Posterior cingulate gyrus (tissue), 11 donors: Measurements from ENCODE around the gene SDHAF4.
"Not testable (repeated sequence)": the region's sequence is repeated elsewhere in the genome, so short reads cannot be mapped to it uniquely, and the experiment has no call there.

ENCODE experiments used
- DNase-seq, 10 donors: peaks; one replicate each; pipeline versions ENCODE4 v3.0.0 to v3.0.0-alpha.2; 2020 to 2021; ENCODE audit warnings: mixed read lengths in 3 of 10
- intact Hi-C: fragments of 100-400 bp; cut with DNase I; formaldehyde crosslinking; loops from one replicate; pipeline ENCODE4 v1.15.1; 2023

Gene SDHAF4

DNA sequence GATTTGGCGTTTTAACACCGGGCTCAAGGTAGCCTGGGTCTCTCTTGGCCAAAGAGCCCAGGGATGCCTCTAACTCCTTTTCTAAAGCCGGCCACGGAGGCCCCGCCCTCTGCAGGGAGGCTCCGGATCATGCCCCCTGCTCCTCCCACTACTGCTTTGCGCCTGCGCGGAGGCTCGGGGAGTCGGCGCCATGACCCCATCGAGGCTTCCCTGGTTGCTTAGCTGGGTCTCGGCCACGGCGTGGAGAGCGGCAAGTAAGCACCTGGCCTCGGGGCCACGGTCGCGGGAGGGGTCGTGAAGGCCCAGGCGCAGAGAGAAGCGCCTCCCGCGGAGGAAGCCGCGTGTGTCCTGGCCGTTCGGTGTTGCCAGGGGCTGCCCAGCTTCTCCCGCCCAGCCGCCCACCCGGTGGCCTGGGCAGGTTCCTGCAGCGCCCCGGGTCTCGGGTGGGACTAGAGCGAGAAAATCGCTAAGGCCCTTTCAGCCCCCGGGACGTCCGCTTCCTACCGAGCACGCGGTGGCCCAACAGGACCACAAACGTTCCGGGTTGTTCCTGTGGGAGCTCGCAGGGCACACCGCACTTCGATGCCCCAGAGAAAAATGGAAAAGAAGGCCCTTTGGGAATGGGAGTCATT is at the start of gene SDHAF4:
SDHAF4 (plus strand) TSS at position 180 of the 632 bp plus-strand sequence; CDS start at position 191, 11 bp downstream.
- peak; percentile 88 to 99 (median 94) for DNase-seq
- intact Hi-C loops = loop anchor here (5.0 kb wide), 1 partner anchor 100 kb away; the partner anchor contains the start of gene SMAP1

DNA sequence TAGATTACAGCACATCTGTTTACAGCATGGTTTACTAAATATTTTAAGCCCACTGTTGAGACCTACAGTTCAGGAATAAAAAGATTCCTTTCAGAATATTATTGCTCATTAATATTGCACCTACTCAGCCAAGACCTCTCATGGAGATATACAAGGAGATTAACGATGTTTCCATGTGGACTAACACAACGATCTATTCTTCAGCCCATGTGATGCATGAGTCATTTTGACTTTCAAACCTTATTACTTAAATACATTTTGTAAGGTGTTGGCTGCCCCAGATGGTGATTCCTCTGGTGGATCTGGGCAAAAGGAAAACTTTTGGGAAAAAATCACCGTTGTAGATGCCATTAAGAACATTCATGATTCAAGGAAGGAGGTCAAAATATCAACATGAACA is 48.0 kb upstream of the SDHAF4 start:
- DNase-seq = no peak
- intact Hi-C loops = no loop called here

DNA sequence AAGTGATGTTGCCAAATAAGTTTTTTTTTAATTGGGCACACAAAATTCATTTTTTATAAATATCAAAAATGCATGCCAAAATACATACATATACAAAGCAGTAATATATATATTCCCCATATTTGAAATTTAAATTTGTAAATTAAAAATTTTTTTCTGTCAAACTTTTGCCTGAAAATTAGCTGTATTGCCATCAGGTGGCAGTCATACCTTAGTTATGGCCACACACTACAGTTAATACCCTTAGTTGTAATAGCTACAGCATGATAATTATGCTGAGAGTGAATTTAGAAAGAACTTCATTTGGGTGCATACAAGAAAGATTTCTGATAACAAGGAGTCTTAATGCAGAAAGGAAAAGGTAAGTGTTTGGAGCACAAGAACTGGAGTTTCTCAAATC is 46.2 kb upstream of the SDHAF4 start:
- intact Hi-C loops = no loop called here

DNA sequence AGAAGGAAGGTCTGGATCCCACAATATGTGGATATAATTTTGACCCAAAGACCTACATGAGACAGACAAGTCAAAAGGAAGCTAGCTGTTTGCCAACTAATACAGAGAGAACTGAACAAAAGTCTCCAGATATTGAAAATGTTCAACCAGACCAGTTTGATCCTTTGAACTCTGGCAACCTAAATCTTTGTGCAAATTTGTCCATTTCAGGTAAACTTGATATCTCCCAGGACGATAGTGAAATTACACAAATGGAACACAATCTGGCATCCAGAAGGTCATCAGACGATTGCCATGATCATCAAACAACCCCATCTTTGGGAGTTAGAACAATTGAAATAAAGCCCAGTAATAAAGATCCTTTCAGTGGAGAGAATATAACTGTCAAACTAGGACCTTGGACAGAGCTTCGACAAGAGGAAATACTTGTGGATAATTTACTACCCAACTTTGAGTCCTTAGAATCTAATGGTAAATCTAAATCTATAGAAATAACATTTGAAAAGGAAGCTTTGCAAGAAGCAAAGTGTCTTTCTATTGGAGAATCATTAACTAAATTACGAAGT is 41.9 kb upstream of the SDHAF4 start:
- DNase-seq = no peak
- intact Hi-C loops = no loop called here

More for the DNA sequence above, 46.2 kb upstream of the SDHAF4 start:
- no peak for DNase-seq

DNA sequence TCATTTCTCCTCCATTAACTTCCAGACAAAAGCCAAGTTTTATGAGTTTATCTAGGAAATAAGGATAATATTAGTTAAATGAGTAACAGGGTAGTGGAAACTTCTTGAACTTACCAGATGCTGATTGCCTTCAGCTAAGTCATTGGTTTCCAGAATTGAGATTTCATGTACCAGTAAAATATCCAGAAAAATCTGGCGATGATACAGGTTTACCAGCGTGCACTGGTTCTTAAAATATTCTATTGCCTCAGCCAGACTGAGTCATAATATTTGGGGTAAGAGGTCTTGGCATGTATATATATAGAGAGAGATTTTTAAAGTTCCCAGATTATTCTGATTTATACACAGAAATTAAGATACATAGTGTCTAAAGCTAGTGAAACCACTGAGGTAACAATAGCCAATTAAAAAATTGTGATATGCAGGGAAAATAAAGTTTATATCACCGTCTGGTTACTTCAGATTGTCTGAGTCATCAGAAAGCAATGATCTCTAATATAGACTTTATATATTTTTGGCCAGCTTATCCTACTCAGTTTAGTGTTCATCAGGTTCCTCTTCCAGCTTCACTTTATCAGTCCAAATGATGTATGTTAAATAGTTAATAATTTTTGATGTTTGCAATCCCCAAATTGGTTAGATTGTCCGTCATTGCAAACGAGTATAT is 39.5 kb upstream of the SDHAF4 start:
- intact Hi-C loops = no loop called here
- DNase-seq = no peak

DNA sequence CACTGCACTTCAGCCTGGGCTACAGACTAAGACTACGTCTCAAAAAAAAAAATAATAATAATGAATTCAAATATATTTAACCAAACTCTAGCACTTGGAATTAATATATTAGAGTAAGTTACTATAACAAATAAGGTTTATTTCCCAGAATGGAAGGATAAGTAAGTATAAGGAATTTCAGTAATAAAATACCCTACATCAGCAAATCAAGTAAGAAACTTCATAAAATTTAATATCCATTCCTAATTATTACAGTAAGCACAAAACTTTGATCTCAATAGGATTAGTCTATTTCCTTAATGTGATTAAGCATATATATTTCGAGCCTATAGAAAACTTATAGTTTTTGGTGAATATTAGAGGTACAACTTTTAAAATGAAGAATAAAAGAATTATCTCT is 36.7 kb upstream of the SDHAF4 start:
- intact Hi-C loops = no loop called here
- no peak for DNase-seq

DNA sequence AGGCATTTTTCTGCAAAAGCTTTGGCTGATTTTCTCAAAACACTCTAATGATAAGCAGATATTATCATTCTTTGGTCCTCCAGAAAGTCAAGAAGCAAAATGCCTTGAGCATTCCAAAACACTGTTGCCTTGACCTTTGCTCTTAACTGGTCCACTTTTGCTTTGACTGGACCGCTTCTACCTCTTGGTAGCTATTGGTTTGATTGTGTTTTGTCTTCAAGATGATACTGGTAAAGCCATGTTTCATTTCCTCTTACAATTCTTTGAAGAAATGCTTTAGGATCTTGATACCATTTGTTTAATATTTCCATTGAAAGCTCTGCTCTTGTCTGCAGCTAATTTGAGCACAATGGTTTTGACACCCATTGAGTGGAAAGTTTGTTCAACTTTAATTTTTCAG is 35.6 kb upstream of the SDHAF4 start:
- DNase-seq = no peak
- intact Hi-C loops = no loop called here

DNA sequence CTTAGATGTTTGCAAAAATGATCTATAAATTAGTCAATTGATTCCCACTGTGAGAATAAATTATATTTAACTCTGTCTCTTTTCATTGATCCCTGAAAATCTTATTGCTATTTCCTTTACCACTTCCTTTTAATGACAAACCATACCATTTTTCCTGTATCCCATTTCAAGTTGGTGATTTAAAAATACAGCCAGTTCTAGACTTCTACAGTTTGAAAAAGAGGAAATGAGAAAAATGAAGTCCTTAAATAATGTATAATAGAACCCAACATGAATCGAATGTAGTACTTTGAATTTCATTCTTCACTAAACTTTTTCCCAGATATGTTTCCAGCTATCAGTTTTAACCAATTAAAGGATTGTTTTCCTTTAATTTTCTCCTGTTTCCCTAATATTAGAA is 29.5 kb upstream of the SDHAF4 start:
- intact Hi-C loops = no loop called here

DNA sequence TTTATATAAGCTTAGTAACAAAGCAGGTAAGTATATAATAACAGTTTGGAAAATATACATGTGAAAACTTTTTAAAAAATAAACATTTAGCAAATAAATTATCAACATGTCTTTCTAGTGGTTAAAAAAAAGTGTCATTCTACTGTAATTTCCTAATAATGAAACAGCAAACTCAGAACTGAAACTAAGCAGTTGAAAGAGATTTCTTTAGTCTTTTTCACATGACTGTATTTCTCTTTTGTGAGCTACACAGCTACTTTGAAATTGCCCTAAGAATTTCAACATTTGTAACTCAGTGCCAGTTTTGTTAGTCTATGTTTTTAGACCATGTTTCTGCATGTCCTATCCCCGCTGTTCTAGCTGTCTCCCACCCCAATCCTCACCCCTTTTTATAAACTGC is 28.4 kb upstream of the SDHAF4 start:
- intact Hi-C loops = no loop called here
- DNase-seq = no peak

More for the DNA sequence above, 29.5 kb upstream of the SDHAF4 start:
- no peak for DNase-seq

DNA sequence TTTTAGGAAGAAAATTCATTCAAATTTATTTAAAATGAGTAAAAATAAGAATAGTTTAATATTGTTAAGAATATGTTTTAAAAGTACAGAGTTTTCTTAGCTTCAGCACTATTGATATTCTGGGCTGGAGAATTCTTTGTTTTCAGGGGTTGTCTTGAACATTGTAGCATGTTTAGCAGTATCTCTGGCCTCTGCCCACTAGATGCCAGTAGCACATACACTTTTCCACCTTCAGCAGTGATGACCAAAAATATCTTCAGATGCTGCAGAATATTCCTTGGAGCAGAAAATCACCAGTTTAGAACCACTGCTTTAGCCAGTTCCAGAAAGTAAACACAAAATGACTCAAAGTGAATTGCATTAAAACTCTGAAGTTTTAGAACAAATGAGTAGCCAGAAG is 19.4 kb upstream of the SDHAF4 start:
- intact Hi-C loops = loop anchor here (1.0 kb wide), 1 partner anchor 139 kb away; no protein-coding TSS in a partner anchor
- DNase-seq = no peak

DNA sequence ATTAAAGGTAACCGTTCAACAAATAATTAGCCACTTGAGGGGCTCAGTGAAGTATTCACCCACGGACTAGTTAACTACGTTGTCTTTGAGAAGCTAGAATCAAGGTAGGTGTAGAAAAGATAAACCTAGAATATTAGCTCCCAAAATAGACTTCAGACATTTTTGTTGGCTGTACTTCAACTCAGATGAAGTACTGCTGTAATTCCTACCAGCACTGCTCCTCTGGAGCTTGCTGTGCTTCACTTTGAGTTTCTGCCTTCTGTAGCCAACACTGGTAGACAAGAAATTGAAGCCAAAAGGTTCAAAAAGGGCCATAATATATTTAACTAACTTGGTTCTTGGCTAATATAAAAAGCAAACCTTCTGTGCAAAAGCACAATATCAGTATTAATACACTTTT is 18.8 kb upstream of the SDHAF4 start:
- no peak for DNase-seq
- intact Hi-C loops = loop anchor here (1.0 kb wide), 1 partner anchor 138 kb away; no protein-coding TSS in a partner anchor

DNA sequence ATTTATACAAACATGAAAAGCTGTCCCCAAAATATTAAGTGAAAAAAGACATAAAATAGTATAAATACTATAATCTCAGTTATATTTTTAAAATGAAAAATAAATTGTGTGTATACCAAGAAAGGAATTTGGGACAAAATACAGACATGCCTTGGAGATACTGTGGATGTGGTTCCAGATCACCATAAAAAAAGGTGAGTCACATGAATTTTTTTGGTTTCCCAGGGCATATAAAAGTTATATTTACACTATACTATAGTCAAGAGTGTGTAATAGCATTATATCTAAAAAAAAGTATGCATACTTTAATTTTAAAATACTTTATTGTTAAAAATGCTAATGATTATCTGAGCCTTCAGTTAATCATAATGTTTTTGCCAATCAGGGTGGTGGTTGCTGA is 17.4 kb upstream of the SDHAF4 start:
- intact Hi-C loops = no loop called here

DNA sequence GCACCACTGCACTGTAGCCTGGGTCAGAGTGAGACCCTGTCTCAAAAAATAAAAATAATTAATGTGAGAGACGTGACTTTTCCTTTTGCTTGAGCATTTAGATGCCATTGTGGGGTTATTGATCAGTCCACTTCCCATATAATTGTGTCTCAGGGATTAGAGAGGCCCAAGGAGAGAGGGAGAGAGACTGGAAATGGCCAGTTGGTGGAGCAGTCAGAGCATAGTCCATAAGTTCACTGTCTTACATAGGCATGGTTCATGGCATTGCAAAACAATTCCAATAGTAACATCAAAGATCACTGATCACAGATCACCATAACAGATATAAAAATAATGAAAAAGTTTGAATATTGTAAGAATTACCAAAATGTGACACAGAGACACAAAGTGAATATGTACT is 15.2 kb upstream of the SDHAF4 start:
- no peak for DNase-seq
- intact Hi-C loops = no loop called here

More for the DNA sequence above, 17.4 kb upstream of the SDHAF4 start:
- no peak for DNase-seq

DNA sequence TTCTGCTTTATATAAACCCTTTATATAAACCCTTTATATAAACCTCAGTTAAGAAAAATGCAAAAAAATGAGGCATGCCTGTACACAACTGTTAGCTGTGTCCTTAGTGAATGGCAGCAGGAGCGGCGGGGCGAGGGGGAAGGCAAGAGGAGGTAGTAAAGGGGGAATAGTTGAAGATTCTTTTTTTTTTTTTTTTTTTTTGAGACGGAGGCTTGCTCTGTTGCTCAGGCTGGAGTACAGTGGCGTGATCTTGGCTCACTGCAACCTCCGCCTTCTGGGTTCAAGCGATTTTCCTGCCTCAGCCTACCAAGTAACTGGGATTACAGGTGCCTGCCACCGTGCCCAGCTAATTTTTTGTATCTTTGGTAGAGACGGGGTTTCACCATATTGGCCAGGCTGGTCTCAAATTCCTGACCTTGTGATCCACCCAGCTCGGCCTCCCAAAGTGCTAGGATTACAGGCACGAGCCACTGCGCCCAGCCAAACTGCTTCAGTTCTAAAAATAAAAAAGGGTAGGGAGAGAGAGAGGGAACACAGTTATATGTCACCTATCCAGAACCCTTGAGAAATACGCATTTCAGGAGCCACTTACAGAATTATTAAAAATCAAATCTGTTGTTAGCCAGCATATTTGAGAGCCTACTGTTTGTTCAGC is 14.3 kb upstream of the SDHAF4 start:
- intact Hi-C loops = loop anchor here (2.0 kb wide), 1 partner anchor 52 kb away; no protein-coding TSS in a partner anchor
- DNase-seq = not testable (repeated sequence)

DNA sequence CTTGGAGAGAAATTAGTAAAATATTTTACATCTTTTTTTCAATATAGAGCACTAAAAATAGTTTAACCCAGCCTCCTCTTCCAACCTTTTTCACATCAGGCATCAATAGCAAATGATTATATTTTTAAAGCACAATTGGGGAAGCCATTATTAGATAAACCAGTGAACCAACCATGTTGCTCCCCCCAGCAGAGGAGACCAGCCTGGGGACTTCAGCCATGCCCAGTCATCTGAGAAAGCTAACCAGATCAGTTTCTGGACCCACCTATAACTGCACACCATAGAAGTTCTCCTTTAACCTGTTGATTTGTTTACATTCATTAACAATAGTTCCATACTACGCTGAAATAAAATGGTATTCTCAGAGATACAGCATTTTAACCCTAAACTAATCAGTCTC is 13.8 kb upstream of the SDHAF4 start:
- DNase-seq = no peak
- intact Hi-C loops = loop anchor here (2.0 kb wide), 1 partner anchor 52 kb away; no protein-coding TSS in a partner anchor

DNA sequence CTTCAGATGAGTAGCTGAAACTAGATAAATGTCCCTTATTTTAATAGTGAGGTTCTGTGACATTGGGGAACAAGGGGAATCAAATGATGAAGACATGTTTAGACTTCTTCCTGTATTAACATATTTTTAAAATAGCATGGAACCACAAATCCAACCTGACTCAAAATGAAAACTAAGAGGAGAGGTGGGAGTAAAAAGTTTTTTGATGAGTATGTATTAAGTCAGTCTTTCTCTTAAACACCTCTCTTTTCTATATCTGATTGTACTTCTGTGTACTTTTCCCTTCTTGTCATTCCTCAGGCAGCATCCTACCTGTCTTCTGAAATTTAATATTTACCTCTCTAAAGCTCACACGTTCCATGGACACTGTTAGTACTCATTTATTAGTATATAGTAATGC is 8.7 kb upstream of the SDHAF4 start:
- intact Hi-C loops = no loop called here
- DNase-seq = no peak

DNA sequence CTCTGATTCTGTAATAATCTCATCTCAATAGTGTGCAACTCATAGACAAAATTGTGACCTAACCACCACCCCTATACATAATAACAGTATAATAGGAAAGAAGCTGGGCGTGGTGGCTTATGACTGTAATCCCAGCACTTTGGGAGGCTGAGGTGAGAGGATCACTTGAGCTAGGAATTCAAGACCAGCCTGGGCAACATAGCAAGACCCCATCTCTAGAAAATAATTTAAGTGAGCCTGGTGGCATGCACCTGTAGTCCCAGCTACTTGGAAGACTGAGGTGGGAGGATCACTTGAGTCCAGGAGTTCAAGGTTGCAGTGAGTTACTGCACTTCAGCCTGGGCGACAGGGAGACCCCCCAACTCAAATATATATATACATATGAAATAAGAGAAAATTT is 4.3 kb upstream of the SDHAF4 start:
- intact Hi-C loops, DNase-seq: not testable (repeated sequence)

DNA sequence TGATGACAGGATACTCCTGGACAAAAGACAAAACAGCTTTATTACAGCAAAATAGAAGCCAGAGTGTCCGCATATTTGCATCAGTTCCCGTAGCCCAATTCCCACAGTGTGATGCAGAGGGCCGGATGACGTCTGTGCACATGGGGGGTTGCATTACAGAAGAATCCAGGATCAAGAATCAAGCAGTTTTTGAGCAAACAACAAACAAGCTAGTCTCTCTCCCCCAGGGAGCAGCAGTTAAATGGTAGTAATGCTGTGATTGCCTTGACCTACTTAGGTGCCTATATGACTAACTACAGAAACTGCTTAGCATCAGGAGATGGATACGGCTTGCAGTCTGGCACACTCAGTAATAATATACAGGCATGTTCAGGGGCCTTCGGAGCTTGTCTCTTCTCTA is 3.2 kb upstream of the SDHAF4 start:
- DNase-seq = no peak
- intact Hi-C loops = no loop called here

DNA sequence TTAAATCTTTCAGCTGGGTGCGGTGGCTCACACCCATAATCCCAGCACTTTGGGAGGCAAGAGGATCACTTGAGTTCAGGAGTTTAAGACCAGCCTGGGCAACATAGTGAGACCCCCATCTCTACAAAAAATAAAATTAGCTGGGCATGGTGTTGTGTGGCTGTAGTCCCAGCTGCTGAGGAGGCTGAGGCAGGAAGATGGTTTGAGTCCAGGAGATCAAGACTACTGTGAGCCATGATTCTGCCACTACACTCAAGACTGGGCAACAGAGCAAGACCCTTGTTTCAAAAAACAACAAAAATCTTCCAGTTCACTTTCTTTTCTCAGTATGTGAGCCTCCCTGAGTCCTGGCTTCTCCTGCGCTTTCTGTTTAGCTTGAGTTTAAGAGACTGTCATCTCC is 7.9 kb downstream of the SDHAF4 start:
- DNase-seq = no peak
- intact Hi-C loops = no loop called here

DNA sequence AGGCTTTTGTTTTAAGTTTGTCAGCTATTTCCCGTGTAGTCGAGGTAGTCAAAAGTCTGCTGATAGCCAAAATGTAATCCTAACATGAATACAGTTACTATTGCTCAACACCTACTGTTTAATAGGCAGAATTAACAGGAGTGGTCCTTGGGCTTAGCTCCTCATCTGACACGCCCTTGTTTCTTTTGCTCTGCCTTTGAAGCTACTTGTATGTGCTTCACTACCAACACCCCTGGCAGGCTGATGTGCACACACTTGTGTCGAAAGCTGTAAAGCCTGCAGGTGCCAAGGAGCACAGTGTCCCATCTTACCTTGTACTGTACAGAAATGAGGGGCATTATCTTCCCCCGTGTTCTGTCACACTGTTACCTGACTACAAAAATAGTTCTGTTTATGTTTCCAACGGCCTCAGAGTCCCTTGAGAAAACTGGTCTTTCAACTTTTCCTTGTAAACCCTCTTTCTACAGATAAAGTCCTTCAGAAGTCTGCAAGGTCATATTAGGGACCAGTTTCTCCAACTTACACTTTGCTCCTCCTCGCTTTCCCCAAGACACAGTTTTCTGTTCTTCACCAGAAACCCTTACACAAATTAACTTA is 9.3 kb downstream of the SDHAF4 start:
- intact Hi-C loops = no loop called here
- no peak for DNase-seq

DNA sequence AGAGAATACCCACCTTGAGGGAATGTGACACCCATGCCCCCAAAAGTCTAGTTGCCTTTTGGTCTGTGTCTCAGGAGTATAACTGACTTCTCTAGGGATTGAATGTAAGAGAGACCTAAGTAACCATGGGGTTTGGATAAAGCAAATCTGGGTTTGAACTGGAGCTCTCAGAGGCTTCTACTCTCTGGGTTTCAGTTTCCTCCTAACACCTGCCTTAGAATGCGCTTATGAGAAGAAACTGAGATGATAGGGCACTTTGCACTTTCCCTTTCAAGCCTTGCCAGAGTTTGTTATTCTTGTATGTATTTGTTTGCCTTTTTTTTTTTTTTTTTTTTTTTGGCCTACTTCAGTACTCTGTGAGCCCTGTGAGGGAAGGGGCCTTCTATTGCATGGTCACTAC is 19.4 kb downstream of the SDHAF4 start:
- DNase-seq = no peak
- intact Hi-C loops = no loop called here
